ENCODE measurements around the gene RLF.

The RLF gene

DNA sequence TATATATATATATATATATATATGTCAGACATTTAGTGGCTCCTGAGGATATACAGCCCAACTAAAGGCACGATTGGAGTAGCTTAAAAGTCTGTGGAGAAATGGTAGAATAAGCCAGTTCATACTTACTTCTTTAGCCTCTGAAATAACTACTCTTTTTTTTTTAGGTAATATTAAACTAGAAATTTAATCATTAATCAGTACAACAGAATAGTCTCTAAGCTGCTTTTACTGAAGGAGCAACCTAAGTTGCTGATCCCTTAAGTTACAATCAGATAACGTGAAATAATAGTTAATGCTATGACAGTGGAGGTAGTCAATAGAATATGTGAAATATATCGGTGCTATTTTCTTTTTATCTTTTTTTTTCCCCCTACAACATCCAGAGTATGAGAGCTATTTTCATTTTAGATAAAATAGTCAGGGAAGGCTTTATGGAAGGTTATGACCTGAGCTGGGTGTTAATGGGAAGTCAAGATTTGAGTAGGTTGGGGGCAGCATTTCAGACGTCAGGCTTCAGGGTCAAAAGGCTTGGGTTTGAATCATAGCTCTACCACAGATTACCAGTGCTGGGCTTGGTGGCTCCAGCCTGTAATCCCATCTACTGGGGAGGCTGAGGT lies 112.5 kb downstream of the RLF start:
- DNase-seq = no peak

- DNase-seq = no peak
Observed at GRCh38 chr1:40274331-40274730, 113.1 kb downstream of the RLF start.

- DNase-seq = no peak
Observed at GRCh38 chr1:40276122-40276521, 114.9 kb downstream of the RLF start.

- no peak for DNase-seq
Observed at GRCh38 chr1:40281853-40282252, 120.7 kb downstream of the RLF start.
